ENCODE measurements around the gene PPP1R17. TPM values are rescaled to one million over a fixed set of nuclear protein-coding genes. Genes with fewer than 3 reads are reported as not detected.

The PPP1R17 gene
- not detected for polyA plus RNA-seq
- long read RNA-seq, donor 1: 0 reads
- long read RNA-seq, donor 2: 0 reads
- long read RNA-seq, donor 3: 0 reads
- long read RNA-seq, donor 4: 0 reads
- long read RNA-seq, donor 5: 0 reads
- long read RNA-seq, donor 6: 0 reads
- long read RNA-seq, donor 7: 0 reads
- long read RNA-seq, donor 8: 0 reads
- long read RNA-seq, donor 9: 0 reads
- long read RNA-seq, donor 10: 0 reads

DNA sequence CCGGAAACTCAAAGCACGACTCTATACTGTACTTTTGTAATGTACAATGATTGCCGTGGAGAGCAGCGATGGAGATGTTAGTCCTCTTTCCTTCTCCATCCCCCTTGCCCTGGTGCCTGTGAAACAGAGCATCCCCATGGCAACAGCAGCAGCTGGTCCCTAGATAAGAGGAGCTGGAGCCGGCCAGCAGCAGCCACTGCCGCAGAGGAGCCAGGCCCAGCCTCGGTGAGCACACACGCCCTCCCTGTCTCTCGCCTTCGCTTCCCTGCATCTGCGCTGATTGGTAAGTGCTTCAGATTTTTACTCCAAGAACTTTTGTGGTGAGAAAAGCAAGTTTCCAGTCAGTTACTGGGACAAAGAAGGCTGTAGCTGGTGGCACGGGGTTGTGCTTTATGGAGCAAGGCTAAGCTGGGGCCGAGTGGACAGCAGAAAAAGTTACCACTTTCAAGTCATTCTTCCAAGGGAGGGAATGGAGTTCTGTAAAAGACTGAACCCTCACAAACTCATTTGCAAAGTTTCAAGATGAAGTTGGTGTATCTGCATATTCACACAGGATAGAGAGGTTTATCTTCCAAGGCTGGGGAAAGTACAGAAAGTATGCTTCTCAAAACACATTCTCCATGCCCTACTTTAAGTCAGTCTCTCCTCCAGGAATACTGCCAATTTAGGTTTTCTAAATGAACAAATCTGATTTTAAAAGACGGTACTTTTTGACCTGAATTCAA is at the start of gene PPP1R17:
PPP1R17 (plus strand) TSS at position 192 of the 725 bp plus-strand sequence. CDS start 5,227 bp downstream, outside the sequence.
- Histone ChIP-seq H3K4me3 (ENCODE audit: low read depth in 1 of 3, low read length in 3 of 3) (no peak within 1 kb of the TSS), H3K27ac (ENCODE audit: low read depth in 1 of 3, low read length in 2 of 3) (no peak within 1 kb of the TSS), H3K27me3 (ENCODE audit: control insufficient read depth in 3 of 3, insufficient read depth in 3 of 3, low read length in 3 of 3) (peaks cover 0 to 6% (median 0%) of the 10 kb centered on the region in 3 donors), H3K9me3 (ENCODE audit: control insufficient read depth in 2 of 2, insufficient read depth in 1 of 2, low read depth in 1 of 2, low read length in 1 of 2) (no peaks in the 10 kb centered on the region), H3K36me3 (ENCODE audit: control insufficient read depth in 3 of 3, insufficient read depth in 2 of 3, low read depth in 1 of 3, low read length in 3 of 3) (no peaks in the 10 kb centered on the region), H3K4me1 (ENCODE audit: control insufficient read depth in 3 of 3, insufficient read depth in 2 of 3, low read depth in 1 of 3, low read length in 2 of 3) (no peaks in the 10 kb centered on the region)
- DNase-seq (no peak), FAIRE-seq (no peak)
- 42 to 48% (median 43%) methylated on average over 14 of the region's 14 CpGs for whole genome bisulfite sequencing, 3 donors

DNA sequence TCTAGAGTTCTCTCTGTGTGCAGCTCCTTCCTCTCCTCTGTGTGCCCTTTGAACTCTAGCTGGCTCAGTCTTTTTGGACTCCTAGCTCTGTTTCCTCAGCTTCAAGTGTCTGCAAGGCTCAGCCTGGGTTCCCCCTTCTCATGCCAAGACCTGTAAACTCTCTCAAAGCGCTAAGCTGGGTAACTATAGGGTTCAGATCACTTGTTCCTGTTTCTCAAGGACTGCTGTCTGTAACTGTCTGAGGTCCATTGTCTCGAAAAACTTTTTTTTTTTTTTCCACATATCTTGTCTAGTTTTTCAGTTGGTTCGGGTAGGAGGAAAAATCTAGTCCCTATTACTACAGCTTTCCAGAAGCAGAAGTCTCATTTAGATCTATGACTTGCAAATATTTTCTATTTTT is 46.6 kb upstream of the PPP1R17 start:
- no peaks in the 10 kb centered on the region for H3K9me3 ChIP-seq (ENCODE audit: control insufficient read depth in 2 of 2, insufficient read depth in 1 of 2, low read depth in 1 of 2, low read length in 1 of 2)
- DNase-seq (no peak), FAIRE-seq (no peak)
- H3K4me1 ChIP-seq (ENCODE audit: control insufficient read depth in 3 of 3, insufficient read depth in 2 of 3, low read depth in 1 of 3, low read length in 2 of 3): no peaks in the 10 kb centered on the region
- H3K4me3 ChIP-seq (ENCODE audit: low read depth in 1 of 3, low read length in 3 of 3): no peak overlapping the region
- WGBS, 3 donors: 70 to 78% (median 74%) methylated on average over 3 of the region's 3 CpGs
- H3K27ac ChIP-seq (ENCODE audit: low read depth in 1 of 3, low read length in 2 of 3): no peak overlapping the region
- peaks cover 0 to 2% (median 0%) of the 10 kb centered on the region in 3 donors for H3K27me3 ChIP-seq (ENCODE audit: control insufficient read depth in 3 of 3, insufficient read depth in 3 of 3, low read length in 3 of 3)
- H3K36me3 ChIP-seq (ENCODE audit: control insufficient read depth in 3 of 3, insufficient read depth in 2 of 3, low read depth in 1 of 3, low read length in 3 of 3): no peaks in the 10 kb centered on the region

DNA sequence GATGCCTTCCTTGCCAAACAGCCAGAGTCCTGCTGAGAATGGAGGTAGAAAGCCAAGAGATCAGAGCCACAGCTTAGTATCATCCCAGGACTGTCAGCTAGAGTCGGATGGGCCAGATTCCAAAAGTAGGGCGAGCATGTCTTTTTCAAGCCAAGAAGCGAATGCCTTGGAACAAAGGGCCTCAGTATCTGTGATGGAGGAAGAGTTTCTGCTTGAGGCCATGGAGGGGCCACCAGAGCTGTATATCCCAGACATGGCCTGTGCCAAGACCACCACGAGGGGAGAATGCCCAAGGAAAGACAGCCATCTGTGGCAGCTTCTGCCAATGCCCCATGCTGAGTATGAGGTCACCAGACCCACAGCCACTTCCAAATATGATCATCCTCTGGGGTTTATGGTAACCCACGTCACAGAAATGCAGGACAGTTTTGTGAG is 44.3 kb upstream of the PPP1R17 start:
- Histone ChIP-seq H3K27me3 (ENCODE audit: control insufficient read depth in 3 of 3, insufficient read depth in 3 of 3, low read length in 3 of 3) (peaks cover 0 to 2% (median 0%) of the 10 kb centered on the region in 3 donors), H3K4me3 (ENCODE audit: low read depth in 1 of 3, low read length in 3 of 3) (no peak overlapping the region), H3K36me3 (ENCODE audit: control insufficient read depth in 3 of 3, insufficient read depth in 2 of 3, low read depth in 1 of 3, low read length in 3 of 3) (no peaks in the 10 kb centered on the region), H3K4me1 (ENCODE audit: control insufficient read depth in 3 of 3, insufficient read depth in 2 of 3, low read depth in 1 of 3, low read length in 2 of 3) (no peaks in the 10 kb centered on the region), H3K27ac (ENCODE audit: low read depth in 1 of 3, low read length in 2 of 3) (no peak overlapping the region), H3K9me3 (ENCODE audit: control insufficient read depth in 2 of 2, insufficient read depth in 1 of 2, low read depth in 1 of 2, low read length in 1 of 2) (no peaks in the 10 kb centered on the region)
- DNase-seq (no peak), FAIRE-seq (no peak)
- 44 to 47% (median 44%) methylated on average over 5 of the region's 5 CpGs for WGBS, 3 donors

DNA sequence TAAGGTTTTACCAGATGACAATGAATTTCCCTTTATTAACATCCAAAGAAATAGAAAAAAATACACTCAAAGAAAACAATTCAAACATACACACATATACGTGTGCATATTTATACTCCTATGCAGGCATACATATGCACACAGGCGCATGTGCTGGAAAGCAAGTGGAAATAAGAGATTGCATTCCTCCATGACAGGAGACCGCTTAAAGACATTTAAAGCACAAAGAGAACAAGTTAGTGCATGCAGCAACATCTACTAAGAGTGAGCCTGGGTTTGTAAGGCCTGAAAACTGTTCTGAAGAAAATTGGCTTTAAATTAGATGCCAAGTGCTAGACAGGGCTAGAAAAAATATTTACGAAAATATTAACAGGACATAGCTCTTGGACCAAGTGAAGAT is 40.1 kb upstream of the PPP1R17 start:
- Histone ChIP-seq H3K27me3 (ENCODE audit: control insufficient read depth in 3 of 3, insufficient read depth in 3 of 3, low read length in 3 of 3) (no peaks in the 10 kb centered on the region), H3K9me3 (ENCODE audit: control insufficient read depth in 2 of 2, insufficient read depth in 1 of 2, low read depth in 1 of 2, low read length in 1 of 2) (no peaks in the 10 kb centered on the region), H3K27ac (ENCODE audit: low read depth in 1 of 3, low read length in 2 of 3) (no peak overlapping the region), H3K4me3 (ENCODE audit: low read depth in 1 of 3, low read length in 3 of 3) (no peak overlapping the region), H3K36me3 (ENCODE audit: control insufficient read depth in 3 of 3, insufficient read depth in 2 of 3, low read depth in 1 of 3, low read length in 3 of 3) (no peaks in the 10 kb centered on the region), H3K4me1 (ENCODE audit: control insufficient read depth in 3 of 3, insufficient read depth in 2 of 3, low read depth in 1 of 3, low read length in 2 of 3) (no peaks in the 10 kb centered on the region)
- 90 to 91% (median 91%) methylated on average over 4 of the region's 4 CpGs for WGBS, 3 donors
- FAIRE-seq (no peak), DNase-seq (no peak)

DNA sequence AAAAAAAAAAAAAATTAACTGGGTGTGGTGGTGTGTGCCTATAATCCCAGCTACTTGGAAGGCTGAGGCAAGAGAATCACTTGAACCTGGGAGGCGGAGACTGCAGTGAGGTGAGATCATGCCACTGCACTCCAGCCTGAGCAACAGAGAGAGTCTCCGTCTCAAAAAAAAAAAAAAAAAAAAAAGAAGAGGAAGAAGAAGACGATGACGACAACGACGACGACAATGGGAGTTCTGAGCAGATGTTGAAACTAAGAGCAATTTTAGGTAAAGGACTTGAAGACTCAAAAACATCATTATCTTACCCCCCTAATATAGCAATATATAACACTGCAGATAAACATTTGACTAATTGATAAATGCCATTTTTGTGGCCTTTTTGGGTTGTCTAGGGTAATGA is 39.5 kb upstream of the PPP1R17 start:
- no peak overlapping the region for H3K27ac ChIP-seq (ENCODE audit: low read depth in 1 of 3, low read length in 2 of 3)
- FAIRE-seq (no peak), DNase-seq (no peak)
- H3K4me3 ChIP-seq (ENCODE audit: low read depth in 1 of 3, low read length in 3 of 3): no peak overlapping the region
- no peaks in the 10 kb centered on the region for H3K36me3 ChIP-seq (ENCODE audit: control insufficient read depth in 3 of 3, insufficient read depth in 2 of 3, low read depth in 1 of 3, low read length in 3 of 3)
- H3K27me3 ChIP-seq (ENCODE audit: control insufficient read depth in 3 of 3, insufficient read depth in 3 of 3, low read length in 3 of 3): no peaks in the 10 kb centered on the region
- no peaks in the 10 kb centered on the region for H3K9me3 ChIP-seq (ENCODE audit: control insufficient read depth in 2 of 2, insufficient read depth in 1 of 2, low read depth in 1 of 2, low read length in 1 of 2)
- no peaks in the 10 kb centered on the region for H3K4me1 ChIP-seq (ENCODE audit: control insufficient read depth in 3 of 3, insufficient read depth in 2 of 3, low read depth in 1 of 3, low read length in 2 of 3)
- 78 to 88% (median 84%) methylated on average over 7 of the region's 7 CpGs for WGBS, 3 donors

DNA sequence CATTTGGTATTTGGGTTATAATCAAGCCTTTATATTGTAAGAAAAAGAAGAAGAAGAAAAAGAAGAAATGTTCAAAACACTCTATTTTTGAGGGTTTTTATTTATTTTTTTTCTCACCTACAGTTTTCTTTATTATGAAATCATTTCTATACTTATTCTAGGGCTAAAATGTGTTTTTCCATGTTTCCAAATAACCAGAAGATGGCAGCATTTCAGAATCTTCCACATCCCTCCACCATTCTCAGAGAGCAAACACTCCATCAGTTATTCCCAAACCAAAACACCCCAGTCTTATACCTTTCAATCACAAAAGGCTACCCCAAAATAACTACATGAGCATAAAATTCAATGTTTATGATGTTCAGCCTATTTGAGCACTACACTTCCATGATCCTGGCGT is 38.7 kb upstream of the PPP1R17 start:
- DNase-seq (no peak), FAIRE-seq (no peak)
- Histone ChIP-seq H3K4me1 (ENCODE audit: control insufficient read depth in 3 of 3, insufficient read depth in 2 of 3, low read depth in 1 of 3, low read length in 2 of 3) (no peaks in the 10 kb centered on the region), H3K9me3 (ENCODE audit: control insufficient read depth in 2 of 2, insufficient read depth in 1 of 2, low read depth in 1 of 2, low read length in 1 of 2) (no peaks in the 10 kb centered on the region), H3K27me3 (ENCODE audit: control insufficient read depth in 3 of 3, insufficient read depth in 3 of 3, low read length in 3 of 3) (no peaks in the 10 kb centered on the region), H3K36me3 (ENCODE audit: control insufficient read depth in 3 of 3, insufficient read depth in 2 of 3, low read depth in 1 of 3, low read length in 3 of 3) (no peaks in the 10 kb centered on the region), H3K27ac (ENCODE audit: low read depth in 1 of 3, low read length in 2 of 3) (no peak overlapping the region), H3K4me3 (ENCODE audit: low read depth in 1 of 3, low read length in 3 of 3) (no peak overlapping the region)
- WGBS, 3 donors: 82 to 85% (median 85%) methylated on average over 1 of the region's 1 CpG

DNA sequence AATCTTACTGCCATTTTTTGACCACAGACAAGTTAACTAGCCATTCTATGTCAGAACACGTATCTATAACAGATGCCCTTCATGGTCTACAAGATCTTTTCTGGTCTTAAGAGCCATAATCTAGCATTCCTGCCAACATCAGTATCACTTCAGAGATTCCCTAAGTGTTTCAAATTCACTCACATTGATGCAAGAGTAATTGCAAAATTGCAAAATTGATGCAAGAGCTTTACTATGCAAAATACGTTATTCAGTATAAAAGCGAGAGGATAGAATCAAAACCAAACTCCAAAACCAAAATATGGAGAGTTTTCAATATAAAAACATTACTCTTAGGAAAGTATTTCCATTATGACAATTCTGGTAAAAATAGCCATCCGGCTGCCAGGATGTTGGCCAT is 38.1 kb upstream of the PPP1R17 start:
- Histone ChIP-seq H3K9me3 (ENCODE audit: control insufficient read depth in 2 of 2, insufficient read depth in 1 of 2, low read depth in 1 of 2, low read length in 1 of 2) (no peaks in the 10 kb centered on the region), H3K4me1 (ENCODE audit: control insufficient read depth in 3 of 3, insufficient read depth in 2 of 3, low read depth in 1 of 3, low read length in 2 of 3) (no peaks in the 10 kb centered on the region), H3K36me3 (ENCODE audit: control insufficient read depth in 3 of 3, insufficient read depth in 2 of 3, low read depth in 1 of 3, low read length in 3 of 3) (no peaks in the 10 kb centered on the region), H3K27me3 (ENCODE audit: control insufficient read depth in 3 of 3, insufficient read depth in 3 of 3, low read length in 3 of 3) (no peaks in the 10 kb centered on the region), H3K4me3 (ENCODE audit: low read depth in 1 of 3, low read length in 3 of 3) (no peak overlapping the region), H3K27ac (ENCODE audit: low read depth in 1 of 3, low read length in 2 of 3) (no peak overlapping the region)
- FAIRE-seq (no peak), DNase-seq (no peak)
- WGBS, 3 donors: 85 to 89% (median 88%) methylated on average over 4 of the region's 4 CpGs

DNA sequence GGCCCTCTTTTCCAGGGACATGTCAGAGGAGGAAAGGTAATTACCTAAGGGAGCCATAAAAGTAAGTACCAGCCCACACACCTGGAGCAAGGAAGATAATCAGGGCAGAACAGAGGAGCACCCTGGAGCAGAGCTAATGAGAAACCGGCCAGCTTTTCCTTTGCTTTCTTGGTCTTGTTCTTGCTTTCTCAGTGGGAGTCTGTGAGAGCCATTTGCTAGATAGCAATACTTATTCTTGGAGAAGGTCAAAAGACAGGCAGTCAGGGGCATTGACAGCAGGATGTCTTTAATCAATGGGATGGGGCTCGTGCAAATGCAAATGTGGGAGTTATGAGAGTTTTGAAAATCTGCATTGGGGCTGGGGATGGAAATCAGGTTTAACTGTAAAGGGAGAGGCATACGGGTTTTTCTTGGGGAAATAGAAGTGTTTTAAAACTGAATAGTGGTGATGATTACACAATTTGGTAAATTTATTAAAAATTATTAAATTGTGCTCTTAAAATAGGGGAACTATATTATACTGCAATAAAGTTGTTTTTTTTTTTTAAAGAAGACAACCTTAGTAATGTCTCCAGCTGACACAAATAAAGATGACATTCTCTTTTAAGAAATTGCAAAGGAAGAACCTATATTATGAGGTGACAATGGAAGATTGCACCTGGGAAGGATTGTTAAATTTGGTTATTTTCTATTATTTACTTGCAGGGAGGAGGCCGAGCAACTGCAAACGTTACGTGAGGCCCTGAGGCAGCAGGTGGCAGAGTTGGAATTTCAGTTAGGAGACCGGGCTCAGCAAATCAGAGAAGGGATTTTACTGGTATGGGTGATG is 35.6 kb upstream of the PPP1R17 start:
- DNase-seq (no peak), FAIRE-seq (no peak)
- H3K4me3 ChIP-seq (ENCODE audit: low read depth in 1 of 3, low read length in 3 of 3): no peak overlapping the region
- no peak overlapping the region for H3K27ac ChIP-seq (ENCODE audit: low read depth in 1 of 3, low read length in 2 of 3)
- 58 to 64% (median 63%) methylated on average over 7 of the region's 7 CpGs for WGBS, 3 donors
- no peaks in the 10 kb centered on the region for H3K36me3 ChIP-seq (ENCODE audit: control insufficient read depth in 3 of 3, insufficient read depth in 2 of 3, low read depth in 1 of 3, low read length in 3 of 3)
- H3K4me1 ChIP-seq (ENCODE audit: control insufficient read depth in 3 of 3, insufficient read depth in 2 of 3, low read depth in 1 of 3, low read length in 2 of 3): no peaks in the 10 kb centered on the region
- no peaks in the 10 kb centered on the region for H3K9me3 ChIP-seq (ENCODE audit: control insufficient read depth in 2 of 2, insufficient read depth in 1 of 2, low read depth in 1 of 2, low read length in 1 of 2)
- H3K27me3 ChIP-seq (ENCODE audit: control insufficient read depth in 3 of 3, insufficient read depth in 3 of 3, low read length in 3 of 3): no peaks in the 10 kb centered on the region

Data from small intestine (tissue), 16 donors.